SK-N-DZ (cell line): ENCODE measurements around the gene SLC24A2.

Source experiments
- DNase-seq: peaks from one replicate; pipeline ENCODE4 v3.0.0-alpha.2; 2015; ENCODE audit warnings: low spot score

SLC24A2 gene

GRCh38 chr9:19759066-19759465 lies 29.8 kb downstream of the SLC24A2 start:
- no peak for DNase-seq

GRCh38 chr9:19757745-19758144 lies 31.1 kb downstream of the SLC24A2 start:
- DNase-seq, result no peak

GRCh38 chr9:19754921-19755320 lies 33.9 kb downstream of the SLC24A2 start:
- DNase-seq, result no peak

GRCh38 chr9:19748278-19749126 lies 40.3 kb downstream of the SLC24A2 start:
- no peak for DNase-seq

- DNase-seq, result no peak
Measured at GRCh38 chr9:19746223-19746622, 42.6 kb downstream of the SLC24A2 start.

GRCh38 chr9:19741178-19741577 lies 47.7 kb downstream of the SLC24A2 start:
- DNase-seq, result no peak
